ENCODE measurements around the gene PTGER4.

The PTGER4 gene

GRCh38 chr5:40672425-40672824 lies 7.3 kb upstream of the PTGER4 start:
- no peak for DNase-seq

- DNase-seq = no peak
Measured at GRCh38 chr5:40674661-40675235, 5.0 kb upstream of the PTGER4 start.

- no peak for DNase-seq
Measured at GRCh38 chr5:40675396-40676133, 4.2 kb upstream of the PTGER4 start.

- no peak for DNase-seq
Measured at GRCh38 chr5:40676613-40677343, 2.9 kb upstream of the PTGER4 start.

GRCh38 chr5:40677456-40677855 lies 2.3 kb upstream of the PTGER4 start:
- no peak for DNase-seq

- DNase-seq = no peak
Measured at GRCh38 chr5:40678026-40678425, 1.7 kb upstream of the PTGER4 start.

GRCh38 chr5:40678460-40679147 lies 1.1 kb upstream of the PTGER4 start:
- peak; percentile 23 for DNase-seq

- DNase-seq = peak; percentile 94
Measured at GRCh38 chr5:40679148-40679912, 385 bp upstream of the PTGER4 start.

GRCh38 chr5:40680741-40681362 lies 1.1 kb downstream of the PTGER4 start:
- no peak for DNase-seq

GRCh38 chr5:40681363-40682153 lies 1.8 kb downstream of the PTGER4 start:
- DNase-seq = no peak

GRCh38 chr5:40682154-40683017 lies 2.7 kb downstream of the PTGER4 start:
- no peak for DNase-seq

GRCh38 chr5:40683305-40683704 lies 3.6 kb downstream of the PTGER4 start:
- DNase-seq = no peak

GRCh38 chr5:40685193-40685592 lies 5.5 kb downstream of the PTGER4 start:
- DNase-seq = no peak

- no peak for DNase-seq
Measured at GRCh38 chr5:40685976-40686486, 6.3 kb downstream of the PTGER4 start.

- no peak for DNase-seq
Measured at GRCh38 chr5:40687321-40687720, 7.6 kb downstream of the PTGER4 start.

GRCh38 chr5:40688127-40688761 lies 8.5 kb downstream of the PTGER4 start:
- DNase-seq = peak; percentile 88

GRCh38 chr5:40688996-40689395 lies 9.3 kb downstream of the PTGER4 start:
- DNase-seq = no peak

- no peak for DNase-seq
Measured at GRCh38 chr5:40689438-40689837, 9.7 kb downstream of the PTGER4 start.

- DNase-seq = no peak
Measured at GRCh38 chr5:40690267-40690666, 10.6 kb downstream of the PTGER4 start.

- DNase-seq = no peak
Measured at GRCh38 chr5:40691894-40692293, 12.2 kb downstream of the PTGER4 start.
